H1 (cell line): Measurements from ENCODE around the gene ETV2. TPM values are rescaled to one million over a fixed set of nuclear protein-coding genes. Genes with fewer than 3 reads are reported as not detected.

Experiments used
- CHD7 ChIP-seq: fragments of 300-600 bp; sonication (generic); IDR thresholded peaks from 2 replicates; pipeline ENCODE4 v1.7.1; 2012; ENCODE audit warnings: low read length, moderate library complexity, mild to moderate bottlenecking, inconsistent platforms; ENCODE audit not compliant: insufficient replicate concordance
- EP300 ChIP-seq, 2 experiments: IDR thresholded peaks; 1 replicate in 1 of 2; 2 replicates in 1 of 2; pipeline ENCODE4 v1.6.1; 2011 to 2012; ENCODE audit warnings: low read depth in 2 of 2, low read length in 2 of 2, mild to moderate bottlenecking in 2 of 2, borderline replicate concordance in 1 of 2, inconsistent platforms in 1 of 2, moderate library complexity in 1 of 2
- polyA plus RNA-seq, 7 experiments: library from polyadenylated mRNA; depleted of rRNA in 3 of 7; stranded (reverse) in 5 of 7; unstranded in 2 of 7; fragments of >200 nt in 5 of 7; fragments of 200-250 nt in 2 of 7; gene quantifications; 1 replicate in 5 of 7; 2 replicates in 1 of 7; 4 replicates in 1 of 7; pipeline versions ENCODE4 v1.2.1 to v1.2.3, GENCODE V29; 2011 to 2013; ENCODE audit warnings: missing spikeins in 2 of 7, mixed read lengths in 2 of 7
- total RNA-seq: library from RNA; stranded (reverse); fragmentation: NEBNext Ultra II Directional; extraction: Animal tissue kit (Norgen Biotek cat#: 25700); gene quantifications from 2 replicates; pipeline ENCODE4 v1.2.1, GENCODE V29; 2021

Gene ETV2
- total and polyA plus RNA-seq, 2 of the 8 experiments (the other 6 are each of a cell fraction or from before 2014, with no cell fraction given), result 0.88 to 1.3 TPM

DNA sequence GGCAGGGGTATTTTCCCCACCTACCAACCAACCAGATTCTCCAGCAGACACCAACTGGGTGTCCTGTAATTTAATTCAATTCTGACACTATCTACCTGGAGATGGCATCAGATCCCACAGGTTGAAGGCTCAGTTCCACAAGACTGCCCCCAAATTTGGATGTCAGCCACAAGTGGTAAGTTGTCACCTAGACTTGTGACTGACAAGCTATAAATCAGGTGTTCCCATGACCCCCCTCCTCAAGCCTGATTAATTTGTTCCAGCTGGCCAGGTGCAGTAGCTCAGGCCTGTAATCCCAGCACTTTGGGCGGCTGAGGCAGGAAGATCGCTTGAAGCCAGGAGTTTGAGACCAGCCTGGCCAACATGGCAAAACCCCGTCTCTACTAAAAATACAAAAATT, 39.6 kb upstream of the ETV2 start (continued):
- no peak for TF ChIP-seq CHD7
- TF ChIP-seq EP300 (IDR thresholded peaks at IDR 0.05; ENCODE audit: borderline replicate concordance in 1 of 2, low read depth in 2 of 2, low read length in 2 of 2), result no peak
